Peyer's patch (tissue), 4 donors: ENCODE results near the gene BLTP3B. TPM values are rescaled to one million over a fixed set of nuclear protein-coding genes. Genes with fewer than 3 reads are reported as not detected.
"Not testable (repeated sequence)": the region's sequence is repeated elsewhere in the genome, so short reads cannot be mapped to it uniquely, and the experiment has no call there.

Experiments
- DNase-seq, 3 donors: peaks; one replicate each; pipeline ENCODE4 v3.0.0-alpha.2; 2017 to 2019
- H3K27ac ChIP-seq, 4 donors: fragments of 200-600 bp; sonication (generic); one replicate each; pipeline ENCODE4 v1.5.1; 2016 to 2019
- H3K27me3 ChIP-seq, 2 donors: fragments of 200-600 bp; sonication (generic); one replicate each; pipeline ENCODE4 v1.5.1; 2019
- H3K36me3 ChIP-seq, 3 donors: fragments of 200-600 bp; sonication (generic); one replicate each; pipeline ENCODE4 v1.5.1; 2016 to 2019
- H3K4me1 ChIP-seq, 4 donors: fragments of 200-600 bp; sonication (generic); one replicate each; pipeline ENCODE4 v1.5.1; 2016 to 2019
- H3K4me3 ChIP-seq, 4 donors: fragments of 200-600 bp; sonication (generic); 1 replicate in 3 of 4; 2 replicates in 1 of 4; pipeline ENCODE4 v1.5.1; 2016 to 2019; ENCODE audit warnings: mild to moderate bottlenecking in 1 of 4
- H3K9me3 ChIP-seq, 4 donors: fragments of 200-600 bp; sonication (generic); one replicate each; pipeline ENCODE4 v1.5.1; 2016 to 2019; ENCODE audit warnings: mild to moderate bottlenecking in 1 of 4
- POLR2A ChIP-seq, 2 donors: fragments of 450-650 bp; IDR thresholded peaks; one replicate each; pipeline ENCODE4 v1.5.1; 2017; ENCODE audit warnings: antibody characterized with exemption in 2 of 2, mild to moderate bottlenecking in 2 of 2, moderate library complexity in 2 of 2
- total RNA-seq, 4 donors: library from RNA; depleted of rRNA; stranded (reverse); fragments of >200 nt; gene quantifications; one replicate each; pipeline ENCODE4 v1.1.0, GENCODE V29; 2016
- TF ChIP-seq, protein P1 (sequence below), 6 experiments: fragments of 450-650 bp in 4 of 6; fragments of 200-600 bp in 2 of 6; sonication (generic) in 1 of 6; IDR thresholded peaks; one replicate each; pipeline ENCODE4 v1.5.1; 2017 to 2019; ENCODE audit warnings: antibody characterized with exemption in 6 of 6, mild to moderate bottlenecking in 3 of 6, moderate library complexity in 1 of 6

Gene BLTP3B
- total RNA-seq, 4 donors from 2014 or later: 20.6 to 56.9 (median 27.9) TPM

DNA sequence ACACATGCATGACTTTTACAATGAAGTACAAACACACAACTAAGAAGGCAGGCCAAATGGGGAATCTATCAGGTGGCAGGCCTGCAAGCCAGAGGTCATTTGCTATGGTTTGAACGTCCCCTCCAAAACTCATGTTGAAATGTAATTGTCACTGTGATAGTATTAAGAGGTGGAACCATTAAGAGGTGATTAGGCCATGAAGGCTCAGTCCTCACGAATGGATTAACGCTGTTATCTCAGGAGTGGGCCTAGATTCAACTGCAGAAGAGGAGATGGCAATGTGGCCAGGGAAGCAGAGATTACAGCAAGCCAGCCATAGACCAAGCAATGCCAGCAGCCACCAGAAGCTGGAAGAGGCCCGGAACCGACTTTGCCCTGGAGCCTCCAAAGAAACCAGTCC lies 44.4 kb upstream of the BLTP3B start:
- H3K9me3 ChIP-seq: no peaks in the 10 kb centered on the region
- H3K27ac ChIP-seq: no peak overlapping the region
- no peaks in the 10 kb centered on the region for H3K4me1 ChIP-seq
- TF ChIP-seq, protein P1, sequence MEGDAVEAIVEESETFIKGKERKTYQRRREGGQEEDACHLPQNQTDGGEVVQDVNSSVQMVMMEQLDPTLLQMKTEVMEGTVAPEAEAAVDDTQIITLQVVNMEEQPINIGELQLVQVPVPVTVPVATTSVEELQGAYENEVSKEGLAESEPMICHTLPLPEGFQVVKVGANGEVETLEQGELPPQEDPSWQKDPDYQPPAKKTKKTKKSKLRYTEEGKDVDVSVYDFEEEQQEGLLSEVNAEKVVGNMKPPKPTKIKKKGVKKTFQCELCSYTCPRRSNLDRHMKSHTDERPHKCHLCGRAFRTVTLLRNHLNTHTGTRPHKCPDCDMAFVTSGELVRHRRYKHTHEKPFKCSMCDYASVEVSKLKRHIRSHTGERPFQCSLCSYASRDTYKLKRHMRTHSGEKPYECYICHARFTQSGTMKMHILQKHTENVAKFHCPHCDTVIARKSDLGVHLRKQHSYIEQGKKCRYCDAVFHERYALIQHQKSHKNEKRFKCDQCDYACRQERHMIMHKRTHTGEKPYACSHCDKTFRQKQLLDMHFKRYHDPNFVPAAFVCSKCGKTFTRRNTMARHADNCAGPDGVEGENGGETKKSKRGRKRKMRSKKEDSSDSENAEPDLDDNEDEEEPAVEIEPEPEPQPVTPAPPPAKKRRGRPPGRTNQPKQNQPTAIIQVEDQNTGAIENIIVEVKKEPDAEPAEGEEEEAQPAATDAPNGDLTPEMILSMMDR (IDR thresholded peaks at IDR 0.05): no peak
- no peak for TF ChIP-seq POLR2A (IDR thresholded peaks at IDR 0.05)
- no peak overlapping the region for H3K4me3 ChIP-seq
- H3K36me3 ChIP-seq: peaks cover 0 to 10% (median 0%) of the 10 kb centered on the region in 3 donors
- no peaks in the 10 kb centered on the region for H3K27me3 ChIP-seq
- no peak for DNase-seq

DNA sequence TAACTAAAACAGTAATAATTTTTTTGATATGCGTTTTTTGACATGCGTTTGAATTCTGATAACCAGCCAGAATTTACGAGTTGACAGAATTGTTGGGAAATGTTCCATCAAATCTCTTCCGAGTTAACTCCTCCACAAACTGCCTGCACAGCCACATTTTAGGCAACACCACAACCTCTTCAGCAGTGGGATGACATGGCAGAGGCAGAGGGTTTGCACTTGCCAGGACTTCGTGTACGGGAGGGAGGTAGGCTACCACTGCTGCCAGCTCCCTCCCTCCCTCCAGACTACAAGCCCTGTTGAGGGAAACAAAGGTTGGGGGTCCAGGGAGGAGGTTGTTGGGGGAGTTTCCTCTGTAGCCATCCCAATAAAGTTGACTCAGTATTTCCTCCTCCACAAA lies 43.4 kb upstream of the BLTP3B start:
- Histone ChIP-seq H3K27ac (no peak overlapping the region), H3K27me3 (no peaks in the 10 kb centered on the region), H3K36me3 (peaks cover 0 to 10% (median 0%) of the 10 kb centered on the region in 3 donors), H3K4me1 (no peaks in the 10 kb centered on the region), H3K9me3 (no peaks in the 10 kb centered on the region), H3K4me3 (no peak overlapping the region)
- no peak for DNase-seq
- TF ChIP-seq POLR2A (IDR thresholded peaks at IDR 0.05): no peak
- TF ChIP-seq, protein P1 (IDR thresholded peaks at IDR 0.05): no peak

DNA sequence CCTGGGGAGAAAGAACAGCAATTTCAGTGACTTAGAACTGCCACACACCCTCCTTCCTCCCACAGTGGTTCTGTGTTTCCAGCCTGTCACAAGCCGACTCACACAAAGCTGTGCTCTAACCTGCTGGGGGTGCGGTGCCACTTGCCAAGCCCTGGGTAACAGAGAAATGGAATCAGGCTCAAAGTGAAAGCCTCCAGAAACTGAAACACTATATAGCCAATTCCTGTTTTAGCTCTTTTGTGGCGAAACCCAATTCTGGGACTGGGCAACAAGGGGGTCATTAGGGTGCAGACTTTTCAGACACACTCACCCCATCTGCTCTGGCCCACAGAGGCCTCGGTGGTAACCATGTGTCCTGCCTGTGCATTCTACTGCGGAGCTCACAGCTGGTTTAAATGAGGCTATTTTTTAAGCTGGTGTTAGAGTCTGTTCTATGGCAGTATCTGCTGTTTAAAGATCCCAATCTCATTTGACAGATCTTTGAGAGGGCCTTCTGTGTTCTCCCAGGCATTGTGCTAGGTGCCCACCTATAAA lies 42.8 kb upstream of the BLTP3B start:
- no peaks in the 10 kb centered on the region for H3K27me3 ChIP-seq
- no peak overlapping the region for H3K27ac ChIP-seq
- no peak overlapping the region for H3K4me3 ChIP-seq
- H3K36me3 ChIP-seq: peaks cover 0 to 10% (median 0%) of the 10 kb centered on the region in 3 donors
- no peaks in the 10 kb centered on the region for H3K9me3 ChIP-seq
- DNase-seq: no peak
- no peak for TF ChIP-seq POLR2A (IDR thresholded peaks at IDR 0.05)
- TF ChIP-seq, protein P1 (IDR thresholded peaks at IDR 0.05): no peak
- no peaks in the 10 kb centered on the region for H3K4me1 ChIP-seq

DNA sequence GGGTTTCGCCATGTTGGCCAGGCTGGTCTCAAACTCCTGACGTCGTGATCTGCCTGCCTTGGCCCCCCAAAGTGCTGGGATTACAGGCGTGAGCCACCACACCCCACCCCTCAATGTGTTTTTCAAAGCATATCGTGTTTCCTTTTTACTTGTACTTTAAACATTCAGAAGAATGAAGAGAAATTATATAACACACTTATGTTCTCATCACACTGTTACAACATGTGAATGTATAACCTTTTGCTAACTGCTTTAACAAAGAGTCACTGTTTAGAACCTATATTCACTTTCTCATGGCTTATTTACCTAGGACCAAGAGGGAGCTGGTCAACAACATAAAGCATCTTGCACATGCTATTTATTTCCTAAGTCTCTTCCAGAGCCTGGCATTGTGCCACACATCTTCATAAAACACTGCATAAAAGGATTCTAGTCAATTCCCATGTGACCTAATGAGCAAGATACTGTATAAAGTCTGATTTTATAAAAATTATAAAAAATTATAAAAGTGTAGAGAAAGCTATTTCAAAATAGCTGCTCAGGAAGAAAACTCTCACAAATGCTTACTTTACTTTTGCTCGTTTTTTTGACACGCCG lies 42.0 kb upstream of the BLTP3B start:
- TF ChIP-seq, protein P1 (IDR thresholded peaks at IDR 0.05): no peak
- no peak for TF ChIP-seq POLR2A (IDR thresholded peaks at IDR 0.05)
- Histone ChIP-seq H3K27me3 (no peaks in the 10 kb centered on the region), H3K9me3 (no peaks in the 10 kb centered on the region), H3K4me1 (no peaks in the 10 kb centered on the region), H3K27ac (no peak overlapping the region), H3K4me3 (no peak overlapping the region), H3K36me3 (peaks cover 0 to 8% (median 0%) of the 10 kb centered on the region in 3 donors)
- no peak for DNase-seq

DNA sequence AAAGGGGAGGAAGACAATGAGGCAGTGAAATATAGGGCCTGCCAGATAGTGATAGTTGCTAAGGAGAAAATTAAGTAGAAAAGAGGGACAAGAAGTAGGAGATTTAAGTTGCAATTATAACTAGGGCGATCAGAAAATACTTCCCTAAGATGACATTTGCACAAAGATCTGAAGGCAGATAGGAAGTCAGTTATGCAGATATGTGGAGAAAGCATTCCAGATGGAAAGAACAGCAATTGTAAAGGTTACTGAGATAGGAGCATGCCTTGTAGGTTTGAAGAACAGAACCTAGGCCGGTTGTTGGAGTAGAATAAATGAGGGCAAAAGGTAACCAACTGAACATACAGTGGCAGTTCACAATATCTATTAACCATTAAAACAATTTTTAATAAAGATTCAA lies 36.6 kb upstream of the BLTP3B start:
- DNase-seq: no peak
- Histone ChIP-seq H3K4me3 (no peak overlapping the region), H3K27me3 (no peaks in the 10 kb centered on the region), H3K36me3 (peaks cover 0 to 7% (median 0%) of the 10 kb centered on the region in 3 donors), H3K4me1 (no peaks in the 10 kb centered on the region), H3K9me3 (no peaks in the 10 kb centered on the region), H3K27ac (no peak overlapping the region)
- no peak for TF ChIP-seq POLR2A (IDR thresholded peaks at IDR 0.05)
- TF ChIP-seq, protein P1 (IDR thresholded peaks at IDR 0.05): no peak

DNA sequence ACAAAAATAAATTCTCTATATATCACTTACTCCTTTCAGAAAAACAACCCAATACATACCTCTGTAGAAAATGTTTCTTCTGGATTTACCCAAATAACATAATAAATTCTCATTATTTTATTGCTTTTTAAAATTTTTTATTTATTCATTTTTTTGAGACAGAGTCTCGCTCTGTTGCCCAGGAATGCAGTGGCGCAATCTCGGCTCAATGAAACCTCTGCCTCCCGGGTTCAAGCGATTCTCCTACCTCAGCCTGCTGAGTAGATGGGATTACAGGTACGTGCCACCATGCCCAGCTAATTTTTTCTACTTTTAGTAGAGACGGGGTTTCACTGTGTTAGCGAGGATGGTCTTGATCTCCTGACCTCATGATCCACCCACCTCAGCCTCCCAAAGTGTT lies 33.8 kb upstream of the BLTP3B start:
- H3K27me3 ChIP-seq, H3K4me3 ChIP-seq, H3K4me1 ChIP-seq, H3K27ac ChIP-seq, DNase-seq, H3K9me3 ChIP-seq: not testable (repeated sequence)
- H3K36me3 ChIP-seq: peaks cover 0 to 17% (median 0%) of the 10 kb centered on the region in 3 donors
